ENCODE results near the gene SERPINE3. TPM values are rescaled to one million over a fixed set of nuclear protein-coding genes. Genes with fewer than 3 reads are reported as not detected.

Gene SERPINE3
- total and polyA plus RNA-seq, 2 of the 4 experiments (the other 2 are of a cell fraction), result not detected

- dilution Hi-C loops (cut with HindIII; ENCODE audit: low sequenced_read_pairs, unreplicated experiment), result no loop called here
Observed at GRCh38 chr13:51297556-51297955, 41.9 kb upstream of the SERPINE3 start.

More at GRCh38 chr13:51297556-51297955, 41.9 kb upstream of the SERPINE3 start:
- Histone ChIP-seq H3K4me2 (ENCODE audit: low read depth, low read length) (no peak overlapping the region), H2AFZ (replicated peaks; ENCODE audit: low read length, poor library complexity) (no peak overlapping the region), H3K27me3 (ENCODE audit: control insufficient read depth, insufficient read depth, low read length) (peaks cover 39% of the 10 kb centered on the region), H3K14ac (replicated peaks; ENCODE audit: low read depth, low read length) (no peak overlapping the region), H3K4me3 (ENCODE audit: insufficient read depth, low read depth, low read length) (no peak overlapping the region), H2BK15ac (ENCODE audit: low read depth, low read length) (no peak overlapping the region), H3K4me1 (ENCODE audit: control insufficient read depth, insufficient read depth, low read length) (no peaks in the 10 kb centered on the region), H4K91ac (ENCODE audit: insufficient read depth, low read depth, low read length) (no peak overlapping the region), H4K20me1 (ENCODE audit: insufficient read depth, low read length) (no peaks in the 10 kb centered on the region), H3K23ac (ENCODE audit: low read depth, low read length) (no peak overlapping the region), H4K5ac (ENCODE audit: low read depth, low read length) (no peak overlapping the region), H3K79me1 (ENCODE audit: low read depth in 1 of 2, low read length in 2 of 2) (no peaks in the 10 kb centered on the region), H2AK9ac (replicated peaks; ENCODE audit: low read depth, low read length, poor library complexity) (no peak overlapping the region), H3K9ac (ENCODE audit: low read depth, low read length) (no peak overlapping the region), H2BK20ac (ENCODE audit: low read depth, low read length) (no peak overlapping the region), H3K4ac (ENCODE audit: low read depth, low read length) (no peak overlapping the region), H3K9me1 (ENCODE audit: insufficient read depth, low read length) (no peaks in the 10 kb centered on the region; the same call in 1 of the 2 replicates), H2BK5ac (ENCODE audit: low read depth, low read length, poor library complexity, severe bottlenecking) (no peak overlapping the region), H3K27ac (ENCODE audit: insufficient read depth, low read length) (no peak overlapping the region), H3K18ac (ENCODE audit: low read depth, low read length) (no peak overlapping the region), H3K36me3 (ENCODE audit: control insufficient read depth, insufficient read depth, low read length) (no peaks in the 10 kb centered on the region), H3K56ac (ENCODE audit: extremely low read depth, insufficient read depth, low read length) (no peak overlapping the region), H4K8ac (ENCODE audit: low read depth in 2 of 2, low read length in 2 of 2) (no peak overlapping the region), H3K9me3 (ENCODE audit: control insufficient read depth, insufficient read depth, low read length) (no peaks in the 10 kb centered on the region), H2BK120ac (ENCODE audit: low read depth, low read length) (no peak overlapping the region), H2AK5ac (ENCODE audit: low read depth, low read length) (no peak overlapping the region)
- TF ChIP-seq FOS (IDR thresholded peaks at IDR 0.05; ENCODE audit: low read depth, low read length) (no peak), RFX5 (IDR thresholded peaks at IDR 0.05; ENCODE audit: low read depth, low read length) (no peak), CEBPB (IDR thresholded peaks at IDR 0.05; ENCODE audit: low read depth, low read length) (no peak), RCOR1 (IDR thresholded peaks at IDR 0.05; ENCODE audit: insufficient replicate concordance, low read length) (no peak), POLR2A (IDR thresholded peaks at IDR 0.05; ENCODE audit: low read depth, low read length) (no peak), NFE2L2 (IDR thresholded peaks at IDR 0.05; ENCODE audit: low read depth, low read length) (no peak), RAD21 (IDR thresholded peaks at IDR 0.05; ENCODE audit: low read length) (no peak), SMC3 (IDR thresholded peaks at IDR 0.05; ENCODE audit: low read depth, low read length) (no peak), BHLHE40 (IDR thresholded peaks at IDR 0.05; ENCODE audit: low read depth, low read length) (no peak), CHD1 (IDR thresholded peaks at IDR 0.05; ENCODE audit: low read depth, low read length) (no peak), MAZ (IDR thresholded peaks at IDR 0.05; ENCODE audit: borderline replicate concordance, low read depth, low read length) (no peak), MAFK (IDR thresholded peaks at IDR 0.05; ENCODE audit: low read depth, low read length) (no peak), ELK1 (IDR thresholded peaks at IDR 0.05; ENCODE audit: borderline replicate concordance, low read depth, low read length) (no peak), MXI1 (IDR thresholded peaks at IDR 0.05; ENCODE audit: borderline replicate concordance, low read depth, low read length) (no peak), CTCF (conservative IDR thresholded peaks at IDR 0.05; ENCODE audit: low read depth, low read length) (no peak)
- TF ChIP-seq, protein P1, sequence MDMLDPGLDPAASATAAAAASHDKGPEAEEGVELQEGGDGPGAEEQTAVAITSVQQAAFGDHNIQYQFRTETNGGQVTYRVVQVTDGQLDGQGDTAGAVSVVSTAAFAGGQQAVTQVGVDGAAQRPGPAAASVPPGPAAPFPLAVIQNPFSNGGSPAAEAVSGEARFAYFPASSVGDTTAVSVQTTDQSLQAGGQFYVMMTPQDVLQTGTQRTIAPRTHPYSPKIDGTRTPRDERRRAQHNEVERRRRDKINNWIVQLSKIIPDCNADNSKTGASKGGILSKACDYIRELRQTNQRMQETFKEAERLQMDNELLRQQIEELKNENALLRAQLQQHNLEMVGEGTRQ (IDR thresholded peaks at IDR 0.05; ENCODE audit: low read depth, low read length), result no peak
- BruUV-seq (replicated peaks), result no TSS peak
- CTCF ChIA-PET, result interaction anchor here (1.3 to 1.6 kb wide), 2 partner anchors 11 to 149 kb away, joined by 3 to 9 read pairs; no protein-coding TSS in a partner anchor
- POLR2A ChIA-PET (ENCODE audit: unreplicated experiment), result no interaction called here
- in situ Hi-C loops (cut with MboI; ENCODE audit: low sequenced_read_pairs), result no loop called here
- no peak for ATAC-seq (ENCODE audit: low read depth)
- no peak for DNase-seq
- intact Hi-C loops (cut with micrococcal nuclease), result no loop called here
- 57% methylated on average over 1 of the region's 2 CpGs; no CpG with 5 or more reads in 1 of the 2 experiments for WGBS, 2 experiments (ENCODE audit: extremely low coverage in 2 of 2, insufficient read length in 1 of 2)
